GM19239 (cell line): ENCODE results near the gene MMD.
"Not testable (repeated sequence)": the region's sequence is repeated elsewhere in the genome, so short reads cannot be mapped to it uniquely, and the experiment has no call there.

Experiments used
- DNase-seq: peaks from one replicate; pipeline ENCODE4 v3.0.0; 2011; ENCODE audit warnings: low spot score; ENCODE audit not compliant: insufficient read length
- FAIRE-seq: peaks from 2 replicates; lab custom pipeline; 2011; peaks lifted over from hg19 to GRCh38; lab: Jason Lieb, UNC

The MMD gene

GRCh38 chr17:55402374-55402773, 19.3 kb downstream of the MMD start:
- FAIRE-seq: no peak
- DNase-seq: no peak

GRCh38 chr17:55398689-55399088, 22.9 kb downstream of the MMD start:
- FAIRE-seq: no peak
- DNase-seq: no peak

- DNase-seq (no peak), FAIRE-seq (no peak)
Observed at GRCh38 chr17:55395803-55396505, 25.7 kb downstream of the MMD start.

DNA sequence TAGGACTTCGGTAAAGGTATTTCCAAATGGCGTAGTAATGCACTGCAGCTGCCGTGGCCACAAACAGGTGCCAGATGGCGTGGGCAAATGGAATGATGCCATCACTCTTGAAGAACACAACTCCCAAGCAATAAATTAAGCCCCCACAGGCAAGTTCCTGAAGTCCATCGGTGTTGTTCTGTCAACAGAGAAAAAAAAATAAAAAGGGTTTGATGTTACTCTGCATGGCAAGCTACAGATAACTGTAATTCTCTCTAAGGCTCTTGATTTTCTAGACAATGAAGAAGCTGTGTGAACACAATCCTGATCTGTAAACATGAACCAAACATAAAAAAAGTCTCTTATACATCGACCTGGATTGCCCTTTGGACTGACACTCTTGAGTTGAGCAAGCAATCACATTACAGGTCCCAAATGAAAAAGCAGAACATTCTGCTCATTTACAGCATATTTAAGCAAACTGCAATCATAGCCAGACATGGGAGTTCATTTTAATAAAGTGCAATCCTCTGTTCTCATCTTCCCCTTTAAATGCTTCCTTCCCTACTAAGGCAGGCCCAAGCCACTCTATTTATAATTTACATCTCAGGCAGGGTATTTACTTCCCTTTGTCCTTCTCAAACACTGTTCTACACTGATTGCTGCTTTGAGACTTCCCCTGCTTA, 27.1 kb downstream of the MMD start:
- no peak for DNase-seq
- FAIRE-seq: no peak

- no peak for FAIRE-seq
- DNase-seq: no peak
Observed at GRCh38 chr17:55391764-55392467, 29.7 kb downstream of the MMD start.

DNA sequence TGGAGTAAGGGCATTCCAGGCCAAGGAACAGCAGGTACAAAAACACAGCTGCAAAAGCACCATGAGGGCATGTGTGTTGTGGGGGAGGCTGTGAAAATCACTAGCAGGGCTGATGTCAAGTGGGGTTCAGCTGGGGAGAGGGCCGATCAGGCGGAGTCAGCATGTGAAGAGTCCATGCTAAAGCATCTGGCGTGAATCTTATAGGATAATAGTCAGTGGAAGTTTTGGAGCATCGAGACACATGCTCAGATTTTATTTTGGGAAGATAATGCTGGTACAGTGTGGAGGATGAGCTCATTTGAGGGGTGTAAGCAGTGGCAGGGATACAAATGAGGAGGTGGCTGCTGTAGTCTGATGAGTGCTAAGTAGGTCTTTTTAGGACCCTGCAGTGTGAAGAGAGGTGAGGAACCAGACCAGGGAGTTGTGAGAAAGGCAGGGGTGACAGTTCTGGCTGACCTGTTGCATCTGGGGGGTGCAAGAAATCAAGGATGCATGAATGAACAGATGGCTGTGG, 30.3 kb downstream of the MMD start:
- no peak for DNase-seq
- peak; percentile 14 for FAIRE-seq

DNA sequence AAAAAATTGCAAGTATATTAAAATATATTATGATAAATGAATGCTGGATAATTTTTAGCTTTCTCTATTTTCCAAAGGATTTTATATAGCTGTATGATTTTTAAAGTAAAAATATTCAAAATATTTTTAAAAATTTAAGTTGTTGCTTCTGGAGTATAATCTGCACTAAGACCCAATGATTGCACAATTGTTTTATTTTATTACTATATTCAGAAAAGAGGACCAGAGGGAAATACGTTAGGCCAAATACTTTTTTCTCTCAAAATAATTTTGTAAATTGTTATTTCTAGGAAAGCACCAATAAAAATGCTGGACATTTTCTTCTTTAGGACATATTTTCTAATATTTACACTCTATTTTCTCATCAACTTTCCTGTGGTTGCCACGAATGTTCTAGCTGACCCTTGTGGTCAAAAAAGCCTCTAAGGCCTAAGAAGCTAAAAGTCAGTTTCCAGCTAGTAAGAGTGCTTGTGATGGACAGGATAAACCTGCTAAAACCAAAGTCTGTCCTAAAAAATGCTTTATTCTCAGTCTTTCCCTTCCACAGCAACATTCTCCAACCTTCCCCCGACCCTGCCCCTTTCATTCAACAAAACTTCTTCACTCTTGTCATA, 31.2 kb downstream of the MMD start:
- no peak for DNase-seq
- FAIRE-seq: no peak

GRCh38 chr17:55389715-55390114, 31.9 kb downstream of the MMD start:
- FAIRE-seq: not testable (repeated sequence)

GRCh38 chr17:55388842-55389241, 32.8 kb downstream of the MMD start:
- no peak for FAIRE-seq
- no peak for DNase-seq

More at GRCh38 chr17:55389715-55390114, 31.9 kb downstream of the MMD start:
- not testable (repeated sequence) for DNase-seq

- no peak for DNase-seq
- FAIRE-seq: no peak
Observed at GRCh38 chr17:55386796-55387332, 34.8 kb downstream of the MMD start.

- DNase-seq: no peak
- no peak for FAIRE-seq
Observed at GRCh38 chr17:55384643-55385232, 36.9 kb downstream of the MMD start.

- FAIRE-seq (no peak), DNase-seq (no peak)
Observed at GRCh38 chr17:55383771-55384642, 37.6 kb downstream of the MMD start.

GRCh38 chr17:55381017-55381770, 40.4 kb downstream of the MMD start:
- DNase-seq: no peak
- FAIRE-seq: no peak

DNA sequence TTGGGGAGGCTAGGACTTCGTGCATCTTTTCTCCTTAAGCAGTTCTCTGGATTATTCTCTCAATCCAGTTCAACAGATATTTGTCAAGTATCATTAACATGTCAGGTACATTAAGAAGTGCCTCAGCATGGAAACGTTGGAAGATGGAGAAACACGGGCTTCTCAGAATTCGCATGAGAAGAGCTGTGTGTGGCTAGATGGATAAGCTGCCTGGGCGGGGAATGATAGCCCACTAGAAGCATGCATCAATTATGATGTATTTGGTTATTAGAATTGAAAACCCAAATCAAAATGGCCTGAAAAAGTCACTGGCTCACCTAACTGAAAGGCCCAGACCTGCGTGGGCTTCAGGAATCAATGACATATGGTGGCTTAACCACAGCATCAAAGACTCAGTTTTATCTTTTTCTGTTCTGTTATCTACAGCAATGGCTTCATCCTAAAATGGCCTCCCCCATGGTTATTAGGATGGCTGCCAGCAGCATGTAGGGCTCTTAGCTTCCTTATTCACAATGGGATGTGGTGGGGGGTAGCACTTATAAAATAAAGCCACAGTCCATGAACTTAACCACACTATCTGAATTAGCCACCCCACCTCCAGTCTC, 43.9 kb downstream of the MMD start:
- no peak for FAIRE-seq

GRCh38 chr17:55368706-55369105, 52.9 kb downstream of the MMD start:
- FAIRE-seq (no peak), DNase-seq (no peak)

More for the DNA sequence above, 43.9 kb downstream of the MMD start:
- no peak for DNase-seq

- no peak for DNase-seq
- FAIRE-seq: no peak
Observed at GRCh38 chr17:55366020-55366481, 55.6 kb downstream of the MMD start.

DNA sequence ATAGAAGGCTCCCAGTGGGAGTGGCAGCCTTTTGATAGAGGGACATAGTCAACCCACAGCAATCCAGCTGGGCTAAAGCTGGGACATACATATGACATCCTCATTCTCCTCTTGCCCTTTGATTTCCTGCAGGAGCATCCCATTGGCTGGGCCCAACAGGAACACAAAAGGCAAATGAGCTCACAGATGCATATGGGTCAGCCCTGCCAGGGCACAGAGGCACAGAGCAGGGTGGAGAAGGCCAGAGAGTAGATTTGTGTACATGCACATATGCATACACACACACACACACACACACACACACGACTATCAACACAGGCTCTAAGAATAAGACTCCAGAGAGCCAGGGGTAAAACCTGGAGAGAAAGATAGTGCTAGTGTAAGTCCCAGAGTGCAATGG, 58.6 kb downstream of the MMD start:
- no peak for DNase-seq
- FAIRE-seq: no peak

DNA sequence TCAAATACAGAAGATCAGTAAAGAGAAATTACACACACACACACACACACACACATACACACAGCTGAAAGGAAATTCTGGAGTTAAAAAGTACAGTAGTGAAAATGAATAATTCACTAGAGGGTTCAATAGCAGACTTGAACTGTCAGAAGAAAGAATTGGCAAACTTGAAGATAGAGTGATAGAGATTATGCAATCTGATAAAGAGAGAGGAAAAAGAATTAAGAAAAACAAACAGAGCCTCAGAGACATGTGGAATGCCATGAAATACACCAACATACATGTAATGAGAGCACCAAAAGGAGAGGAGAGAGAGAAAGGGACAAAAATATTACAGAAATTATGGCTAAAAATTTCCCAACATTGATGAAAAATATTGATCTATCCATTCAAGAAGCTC, 60.7 kb downstream of the MMD start:
- FAIRE-seq (no peak), DNase-seq (no peak)
